K562 (cell line): ENCODE data around the gene FKBP1B. TPM values are rescaled to one million over a fixed set of nuclear protein-coding genes. Genes with fewer than 3 reads are reported as not detected.

Experiments used
- BHLHE40 ChIP-seq: IDR thresholded peaks from 2 replicates; pipeline ENCODE4 v1.6.1; 2011; ENCODE audit warnings: low read length, improper control_type of control experiment
- GATAD2A ChIP-seq: fragments of 450-650 bp; IDR thresholded peaks from 2 replicates; pipeline ENCODE4 v1.6.1; 2017
- HMGN3 ChIP-seq: IDR thresholded peaks from 2 replicates; pipeline ENCODE4 v1.6.1; 2011; ENCODE audit warnings: borderline replicate concordance, low read depth, mild to moderate bottlenecking, mixed read lengths, low read length; ENCODE audit not compliant: insufficient read length; ENCODE audit errors: extremely low read depth
- TARDBP ChIP-seq: fragments of 450-650 bp; IDR thresholded peaks from 2 replicates; pipeline ENCODE4 v1.6.1; 2016
- TBP ChIP-seq: optimal IDR thresholded peaks from 2 replicates; pipeline ENCODE3; 2011; ENCODE audit warnings: low read depth, low read length, improper control_type of control experiment
- ZNF785 ChIP-seq: fragments of 250-450 bp; sonication (Bioruptor Pico); IDR thresholded peaks from 2 replicates; pipeline ENCODE4 v1.4.0; 2020; ENCODE audit warnings: mild to moderate bottlenecking
- ZSCAN32 ChIP-seq: fragments of 450-650 bp; formaldehyde crosslinking; IDR thresholded peaks from 2 replicates; pipeline ENCODE4 v1.4.0; 2020; ENCODE audit warnings: mild to moderate bottlenecking, moderate library complexity
- polyA plus RNA-seq, 8 experiments: library from polyadenylated mRNA; depleted of rRNA in 4 of 8; stranded (reverse) in 5 of 8; unstranded in 3 of 8; fragments of >200 nt; fragmentation: Nextera tagmentation in 2 of 8; fragmentation: Illumina TruSeq in 1 of 8; extraction: Ambion mirVana in 2 of 8; extraction: Trizol in 1 of 8; gene quantifications; 2 replicates each; pipeline versions ENCODE4 v1.2.1 to v1.2.3, GENCODE V29; 2011 to 2014; ENCODE audit warnings: inconsistent platforms in 1 of 8, missing spikeins in 1 of 8
- total RNA-seq, 7 experiments: library from RNA; depleted of rRNA in 6 of 7; stranded (reverse); fragments of >200 nt in 6 of 7; fragmentation: Illumina TruSeq in 2 of 7; extraction: Trizol in 2 of 7; gene quantifications; 2 replicates each; pipeline versions ENCODE4 v1.2.1 to v1.2.3, GENCODE V29; 2011 to 2021; ENCODE audit warnings: low replicate concordance in 1 of 7
- TF ChIP-seq, protein P1 (sequence below): sonication (generic); formaldehyde crosslinking; IDR thresholded peaks from 2 replicates; pipeline ENCODE4 v1.8.0; 2023; ENCODE audit warnings: missing genetic modification reagents, mild to moderate bottlenecking, borderline replicate concordance
- TF ChIP-seq, protein P2 (sequence below): fragments of 250-450 bp; sonication (Bioruptor Pico); IDR thresholded peaks from 2 replicates; pipeline ENCODE4 v1.5.0; 2020; ENCODE audit warnings: mild to moderate bottlenecking
- TF ChIP-seq, protein P3 (sequence below): fragments of 250-450 bp; sonication (Bioruptor Pico); IDR thresholded peaks from 2 replicates; pipeline ENCODE4 v1.9.0; 2021; ENCODE audit warnings: mild to moderate bottlenecking, inconsistent platforms
- TF ChIP-seq, protein P4 (sequence below), 2 experiments: IDR thresholded peaks; 2 replicates each; pipeline ENCODE4 v1.6.1; 2012; ENCODE audit warnings: improper control_type of control experiment in 2 of 2, low read depth in 2 of 2, low read length in 2 of 2, borderline replicate concordance in 1 of 2
- TF ChIP-seq, protein P5 (sequence below): fragments of 250-450 bp; sonication (Bioruptor Pico); IDR thresholded peaks from 2 replicates; pipeline ENCODE4 v1.8.0; 2021; ENCODE audit warnings: borderline replicate concordance, mild to moderate bottlenecking, moderate library complexity; ENCODE audit not compliant: poor library complexity, severe bottlenecking

The FKBP1B gene
- total and polyA plus RNA-seq, 9 of the 15 experiments (the other 6 are each of a cell fraction or from before 2014, with no cell fraction given) = 0.58 to 9.4 (median 1.6) TPM

DNA sequence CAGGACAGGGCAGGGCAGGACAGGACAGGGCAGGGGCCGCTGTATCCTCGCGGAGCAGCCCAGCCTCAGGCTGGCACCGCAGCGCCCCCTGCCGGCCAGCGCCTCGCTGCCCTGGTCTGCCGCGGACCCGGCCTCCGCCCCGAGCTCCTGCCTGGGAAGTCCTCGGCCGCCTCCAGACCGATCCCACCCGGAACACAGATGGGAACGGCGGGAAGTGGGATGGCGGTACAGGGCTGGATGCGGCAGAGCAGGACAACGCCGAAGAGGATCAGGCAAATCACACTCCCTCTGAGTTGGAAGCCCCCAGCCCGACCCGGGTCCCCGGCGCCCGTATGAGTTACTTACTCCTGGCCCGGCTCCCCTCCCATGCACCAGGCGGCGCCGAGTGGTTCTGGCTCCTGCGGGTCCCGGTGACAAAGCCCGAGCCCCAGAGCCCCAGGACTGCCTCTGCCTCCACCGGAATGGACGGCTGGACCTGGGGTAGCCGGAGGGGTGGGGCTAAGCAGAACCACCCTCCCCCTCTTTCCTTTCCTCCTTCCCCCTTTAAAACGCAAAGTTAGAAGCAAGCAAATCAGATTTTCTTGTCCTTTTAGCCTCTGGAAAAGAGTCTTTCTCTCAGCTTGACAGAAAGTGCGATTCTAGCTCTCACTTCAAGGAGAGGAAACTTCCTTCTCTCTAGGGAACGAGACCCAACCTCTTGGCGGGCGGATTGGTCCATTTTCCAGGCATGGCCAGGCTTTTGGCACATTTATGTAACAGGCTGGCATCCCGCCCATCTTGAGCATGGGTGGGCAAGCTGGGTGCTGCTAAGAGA lies 35.1 kb downstream of the FKBP1B start, which contains the start of gene TP53I3 (continued):
- TF ChIP-seq, protein P1, sequence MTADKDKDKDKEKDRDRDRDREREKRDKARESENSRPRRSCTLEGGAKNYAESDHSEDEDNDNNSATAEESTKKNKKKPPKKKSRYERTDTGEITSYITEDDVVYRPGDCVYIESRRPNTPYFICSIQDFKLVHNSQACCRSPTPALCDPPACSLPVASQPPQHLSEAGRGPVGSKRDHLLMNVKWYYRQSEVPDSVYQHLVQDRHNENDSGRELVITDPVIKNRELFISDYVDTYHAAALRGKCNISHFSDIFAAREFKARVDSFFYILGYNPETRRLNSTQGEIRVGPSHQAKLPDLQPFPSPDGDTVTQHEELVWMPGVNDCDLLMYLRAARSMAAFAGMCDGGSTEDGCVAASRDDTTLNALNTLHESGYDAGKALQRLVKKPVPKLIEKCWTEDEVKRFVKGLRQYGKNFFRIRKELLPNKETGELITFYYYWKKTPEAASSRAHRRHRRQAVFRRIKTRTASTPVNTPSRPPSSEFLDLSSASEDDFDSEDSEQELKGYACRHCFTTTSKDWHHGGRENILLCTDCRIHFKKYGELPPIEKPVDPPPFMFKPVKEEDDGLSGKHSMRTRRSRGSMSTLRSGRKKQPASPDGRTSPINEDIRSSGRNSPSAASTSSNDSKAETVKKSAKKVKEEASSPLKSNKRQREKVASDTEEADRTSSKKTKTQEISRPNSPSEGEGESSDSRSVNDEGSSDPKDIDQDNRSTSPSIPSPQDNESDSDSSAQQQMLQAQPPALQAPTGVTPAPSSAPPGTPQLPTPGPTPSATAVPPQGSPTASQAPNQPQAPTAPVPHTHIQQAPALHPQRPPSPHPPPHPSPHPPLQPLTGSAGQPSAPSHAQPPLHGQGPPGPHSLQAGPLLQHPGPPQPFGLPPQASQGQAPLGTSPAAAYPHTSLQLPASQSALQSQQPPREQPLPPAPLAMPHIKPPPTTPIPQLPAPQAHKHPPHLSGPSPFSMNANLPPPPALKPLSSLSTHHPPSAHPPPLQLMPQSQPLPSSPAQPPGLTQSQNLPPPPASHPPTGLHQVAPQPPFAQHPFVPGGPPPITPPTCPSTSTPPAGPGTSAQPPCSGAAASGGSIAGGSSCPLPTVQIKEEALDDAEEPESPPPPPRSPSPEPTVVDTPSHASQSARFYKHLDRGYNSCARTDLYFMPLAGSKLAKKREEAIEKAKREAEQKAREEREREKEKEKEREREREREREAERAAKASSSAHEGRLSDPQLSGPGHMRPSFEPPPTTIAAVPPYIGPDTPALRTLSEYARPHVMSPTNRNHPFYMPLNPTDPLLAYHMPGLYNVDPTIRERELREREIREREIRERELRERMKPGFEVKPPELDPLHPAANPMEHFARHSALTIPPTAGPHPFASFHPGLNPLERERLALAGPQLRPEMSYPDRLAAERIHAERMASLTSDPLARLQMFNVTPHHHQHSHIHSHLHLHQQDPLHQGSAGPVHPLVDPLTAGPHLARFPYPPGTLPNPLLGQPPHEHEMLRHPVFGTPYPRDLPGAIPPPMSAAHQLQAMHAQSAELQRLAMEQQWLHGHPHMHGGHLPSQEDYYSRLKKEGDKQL (CRISPR knock-in tag) = no peak; the same call in 1 of the 2 replicates
- TF ChIP-seq TARDBP (peak; percentile 80; the same call in 1 of the 2 replicates), HMGN3 (peak; percentile 69), BHLHE40 (no peak; the same call in 1 of the 2 replicates), ZSCAN32 (CRISPR knock-in tag) (no peak), TBP (peak; percentile 87), GATAD2A (peak; percentile 85; the same call in 1 of the 2 replicates), ZNF785 (no peak)
- TF ChIP-seq, protein P2, sequence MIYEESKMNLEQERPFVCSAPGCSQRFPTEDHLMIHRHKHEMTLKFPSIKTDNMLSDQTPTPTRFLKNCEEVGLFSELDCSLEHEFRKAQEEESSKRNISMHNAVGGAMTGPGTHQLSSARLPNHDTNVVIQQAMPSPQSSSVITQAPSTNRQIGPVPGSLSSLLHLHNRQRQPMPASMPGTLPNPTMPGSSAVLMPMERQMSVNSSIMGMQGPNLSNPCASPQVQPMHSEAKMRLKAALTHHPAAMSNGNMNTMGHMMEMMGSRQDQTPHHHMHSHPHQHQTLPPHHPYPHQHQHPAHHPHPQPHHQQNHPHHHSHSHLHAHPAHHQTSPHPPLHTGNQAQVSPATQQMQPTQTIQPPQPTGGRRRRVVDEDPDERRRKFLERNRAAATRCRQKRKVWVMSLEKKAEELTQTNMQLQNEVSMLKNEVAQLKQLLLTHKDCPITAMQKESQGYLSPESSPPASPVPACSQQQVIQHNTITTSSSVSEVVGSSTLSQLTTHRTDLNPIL (CRISPR knock-in tag) = no peak
- TF ChIP-seq, protein P3, sequence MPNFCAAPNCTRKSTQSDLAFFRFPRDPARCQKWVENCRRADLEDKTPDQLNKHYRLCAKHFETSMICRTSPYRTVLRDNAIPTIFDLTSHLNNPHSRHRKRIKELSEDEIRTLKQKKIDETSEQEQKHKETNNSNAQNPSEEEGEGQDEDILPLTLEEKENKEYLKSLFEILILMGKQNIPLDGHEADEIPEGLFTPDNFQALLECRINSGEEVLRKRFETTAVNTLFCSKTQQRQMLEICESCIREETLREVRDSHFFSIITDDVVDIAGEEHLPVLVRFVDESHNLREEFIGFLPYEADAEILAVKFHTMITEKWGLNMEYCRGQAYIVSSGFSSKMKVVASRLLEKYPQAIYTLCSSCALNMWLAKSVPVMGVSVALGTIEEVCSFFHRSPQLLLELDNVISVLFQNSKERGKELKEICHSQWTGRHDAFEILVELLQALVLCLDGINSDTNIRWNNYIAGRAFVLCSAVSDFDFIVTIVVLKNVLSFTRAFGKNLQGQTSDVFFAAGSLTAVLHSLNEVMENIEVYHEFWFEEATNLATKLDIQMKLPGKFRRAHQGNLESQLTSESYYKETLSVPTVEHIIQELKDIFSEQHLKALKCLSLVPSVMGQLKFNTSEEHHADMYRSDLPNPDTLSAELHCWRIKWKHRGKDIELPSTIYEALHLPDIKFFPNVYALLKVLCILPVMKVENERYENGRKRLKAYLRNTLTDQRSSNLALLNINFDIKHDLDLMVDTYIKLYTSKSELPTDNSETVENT (CRISPR knock-in tag) = peak; percentile 91
- TF ChIP-seq, protein P4, sequence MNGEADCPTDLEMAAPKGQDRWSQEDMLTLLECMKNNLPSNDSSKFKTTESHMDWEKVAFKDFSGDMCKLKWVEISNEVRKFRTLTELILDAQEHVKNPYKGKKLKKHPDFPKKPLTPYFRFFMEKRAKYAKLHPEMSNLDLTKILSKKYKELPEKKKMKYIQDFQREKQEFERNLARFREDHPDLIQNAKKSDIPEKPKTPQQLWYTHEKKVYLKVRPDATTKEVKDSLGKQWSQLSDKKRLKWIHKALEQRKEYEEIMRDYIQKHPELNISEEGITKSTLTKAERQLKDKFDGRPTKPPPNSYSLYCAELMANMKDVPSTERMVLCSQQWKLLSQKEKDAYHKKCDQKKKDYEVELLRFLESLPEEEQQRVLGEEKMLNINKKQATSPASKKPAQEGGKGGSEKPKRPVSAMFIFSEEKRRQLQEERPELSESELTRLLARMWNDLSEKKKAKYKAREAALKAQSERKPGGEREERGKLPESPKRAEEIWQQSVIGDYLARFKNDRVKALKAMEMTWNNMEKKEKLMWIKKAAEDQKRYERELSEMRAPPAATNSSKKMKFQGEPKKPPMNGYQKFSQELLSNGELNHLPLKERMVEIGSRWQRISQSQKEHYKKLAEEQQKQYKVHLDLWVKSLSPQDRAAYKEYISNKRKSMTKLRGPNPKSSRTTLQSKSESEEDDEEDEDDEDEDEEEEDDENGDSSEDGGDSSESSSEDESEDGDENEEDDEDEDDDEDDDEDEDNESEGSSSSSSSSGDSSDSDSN (IDR thresholded peaks at IDR 0.05; ENCODE audit: borderline replicate concordance in 1 of 2, low read depth in 2 of 2, low read length in 2 of 2) = peak in 1 of 2 experiments; percentile 88; a peak in 2 of 4 replicates
- TF ChIP-seq, protein P5, sequence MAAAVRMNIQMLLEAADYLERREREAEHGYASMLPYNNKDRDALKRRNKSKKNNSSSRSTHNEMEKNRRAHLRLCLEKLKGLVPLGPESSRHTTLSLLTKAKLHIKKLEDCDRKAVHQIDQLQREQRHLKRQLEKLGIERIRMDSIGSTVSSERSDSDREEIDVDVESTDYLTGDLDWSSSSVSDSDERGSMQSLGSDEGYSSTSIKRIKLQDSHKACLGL (CRISPR knock-in tag) = no peak
